HuH-7.5 (cell line): ENCODE data around the gene TMEM184B.
"Not testable (repeated sequence)": the region's sequence is repeated elsewhere in the genome, so short reads cannot be mapped to it uniquely, and the experiment has no call there.

Experiments
- DNase-seq: peaks from one replicate; pipeline ENCODE4 v3.0.0; 2011; ENCODE audit warnings: low spot score

The TMEM184B gene

GRCh38 chr22:38203855-38204514 is 68.8 kb downstream of the TMEM184B start:
- no peak for DNase-seq

GRCh38 chr22:38203090-38203810 is 69.6 kb downstream of the TMEM184B start:
- DNase-seq = peak; percentile 66

- DNase-seq = no peak
These were observed 70.2 kb downstream of the TMEM184B start for GRCh38 chr22:38202437-38203089.

- DNase-seq = peak; percentile 81
These were observed 70.9 kb downstream of the TMEM184B start, which contains the start of gene MAFF for GRCh38 chr22:38201711-38202436. TSS of gene MAFF (plus strand) at chr22:38201994. CDS start at chr22:38213854, 11,860 bp downstream.

GRCh38 chr22:38201371-38201710 is 71.5 kb downstream of the TMEM184B start:
- no peak for DNase-seq

- DNase-seq = no peak
These were observed 72.8 kb downstream of the TMEM184B start for GRCh38 chr22:38199826-38200559.

- no peak for DNase-seq
These were observed 75.9 kb downstream of the TMEM184B start for GRCh38 chr22:38196791-38197419.

- no peak for DNase-seq
These were observed 79.2 kb downstream of the TMEM184B start for GRCh38 chr22:38193580-38193979.

GRCh38 chr22:38192475-38192863 is 80.3 kb downstream of the TMEM184B start:
- no peak for DNase-seq

- DNase-seq = no peak
These were observed 80.9 kb downstream of the TMEM184B start for GRCh38 chr22:38191731-38192474.

- DNase-seq = no peak
These were observed 81.8 kb downstream of the TMEM184B start for GRCh38 chr22:38191055-38191454.

GRCh38 chr22:38190581-38190980 is 82.2 kb downstream of the TMEM184B start:
- no peak for DNase-seq

- DNase-seq = no peak
These were observed 83.7 kb downstream of the TMEM184B start for GRCh38 chr22:38189104-38189503.

- no peak for DNase-seq
These were observed 85.2 kb downstream of the TMEM184B start for GRCh38 chr22:38187413-38188212.

GRCh38 chr22:38186429-38186828 is 86.4 kb downstream of the TMEM184B start:
- no peak for DNase-seq

GRCh38 chr22:38184788-38185187 is 88.0 kb downstream of the TMEM184B start:
- DNase-seq = no peak

GRCh38 chr22:38181453-38182200 is 91.2 kb downstream of the TMEM184B start, which contains the start of gene PLA2G6:
TSS of gene PLA2G6 (minus strand) at chr22:38181830. CDS start at chr22:38169426, 12,404 bp downstream.
- DNase-seq = peak; percentile 82

GRCh38 chr22:38180841-38181452 is 91.9 kb downstream of the TMEM184B start:
- DNase-seq = no peak

GRCh38 chr22:38178605-38178937 is 94.2 kb downstream of the TMEM184B start:
- DNase-seq = not testable (repeated sequence)
